Heart right ventricle (tissue), 16 donors: Measurements from ENCODE around the gene HSPBAP1. TPM values are rescaled to one million over a fixed set of nuclear protein-coding genes. Genes with fewer than 3 reads are reported as not detected.
"Not testable (repeated sequence)": the region's sequence is repeated elsewhere in the genome, so short reads cannot be mapped to it uniquely, and the experiment has no call there.

Experiments used
- ATAC-seq, 8 donors: fragments of 200-7000 bp; cut with Tn5 transposase; one replicate each; pipeline ENCODE4 v1.9.1; 2020; ENCODE audit warnings: mild to moderate bottlenecking in 8 of 8, moderate library complexity in 8 of 8, moderate number of reproducible peaks in 1 of 8
- DNase-seq, 2 donors: peaks; one replicate each; pipeline ENCODE4 v3.0.0-alpha.2; 2020
- H3K27ac ChIP-seq, 10 donors: fragments of 200-600 bp; sonication (generic) in 2 of 10; one replicate each; pipeline versions ENCODE4 v1.5.0 to v1.8.0; 2020 to 2022; ENCODE audit warnings: mild to moderate bottlenecking in 3 of 10
- H3K27me3 ChIP-seq, 7 donors: fragments of 200-600 bp; one replicate each; pipeline ENCODE4 v1.8.0; 2021 to 2022; ENCODE audit warnings: mild to moderate bottlenecking in 2 of 7
- H3K36me3 ChIP-seq, 9 donors: fragments of 200-600 bp; sonication (generic) in 1 of 9; one replicate each; pipeline versions ENCODE4 v1.5.0 to v1.8.0; 2020 to 2022; ENCODE audit warnings: mild to moderate bottlenecking in 2 of 9
- H3K4me1 ChIP-seq, 9 donors: fragments of 200-600 bp; sonication (generic) in 1 of 9; one replicate each; pipeline versions ENCODE4 v1.5.0 to v1.8.0; 2020 to 2022; ENCODE audit warnings: mild to moderate bottlenecking in 4 of 9
- H3K4me3 ChIP-seq, 10 donors: fragments of 200-600 bp; sonication (generic) in 2 of 10; one replicate each; pipeline versions ENCODE4 v1.5.0 to v1.8.0; 2020 to 2022; ENCODE audit warnings: mild to moderate bottlenecking in 7 of 10, moderate library complexity in 2 of 10
- H3K9me3 ChIP-seq, 11 donors: fragments of 200-600 bp in 10 of 11; sonication (generic) in 2 of 11; one replicate each; pipeline versions ENCODE4 v1.5.0 to v1.8.0; 2013 to 2022; ENCODE audit warnings: mild to moderate bottlenecking in 2 of 11, control low read depth in 1 of 11, moderate library complexity in 1 of 11
- CTCF ChIP-seq, 9 donors: fragments of 200-600 bp; sonication (generic) in 2 of 9; IDR thresholded peaks; one replicate each; pipeline versions ENCODE4 v1.5.0 to v1.8.0; 2021 to 2022; ENCODE audit warnings: antibody characterized with exemption in 9 of 9, mild to moderate bottlenecking in 5 of 9, moderate library complexity in 1 of 9
- WGBS, 2 donors: extraction: QIAGEN DNeasy Blood & Tissue Kit; methylation state at CpG; one replicate each; pipeline ENCODE4 v1.1.7; 2013; ENCODE audit warnings: inconsistent platforms in 1 of 2; 5-methylcytosine and 5-hydroxymethylcytosine counted together
- intact Hi-C, 10 donors: fragments of 100-400 bp; cut with DNase I; formaldehyde crosslinking; loops; one replicate each; pipeline versions ENCODE4 v1.11.1 to v1.14.2; 2022
- polyA plus RNA-seq, 2 donors: library from polyadenylated mRNA; stranded (reverse); fragments of 200-250 nt; gene quantifications; one replicate each; pipeline ENCODE4 v1.2.3, GENCODE V29; 2013
- total RNA-seq, 10 donors: library from RNA; stranded (reverse); fragmentation: NEBNext Ultra II Directional in 3 of 10; extraction: Animal tissue kit (Norgen Biotek cat#: 25700) in 3 of 10; gene quantifications; one replicate each; pipeline versions ENCODE4 v1.2.1 to v1.2.4, GENCODE V29; 2021 to 2023
- donor health status: Arrhythmogenic right ventricular cardiomyopathy.
- donor health status: ischemic (EF 13 %, LVEDD 7.1; RV severe dilation, severe dysfunction).
- donor health status: healthy with polysubstance abuse.
- donor health status: DM: no; HTN: yes; CAD: no.
- donor health status: DM: no; HTN: no; CAD: no.
- donor health status: ischemic (EF 25% LVEDD 6.9; RV normal size, moderate dysfunction).
- donor health status: ischemic (EF 25% LVEDD 5.7; RV mildly dilated, moderate dysfunction).
- donor health status: healthy.
- donor health status: DM: yes; HTN: yes; CAD: no.
- donor health status: Ischemic cardiomyopathy.
- donor health status: ischemic (EF 35%, LVEDD 5.7; RV mildly dilated, moderate dysfunction).
- donor health status: nonischemic (EF 11% LVEDD 7.7; RV severe dilation, severe dysfunction).
- donor health status: DM: yes; HTN: yes; CAD: no.
- donor health status: PGD.
- donor health status: ischemic (EF 29% LVEDD 5.4; RV normal size, mild dysfunction).
- donor health status: nonischemic (EF 23%, LVEDD 6.1; RV moderate dilation, normal function).

The HSPBAP1 gene
- total and polyA plus RNA-seq, 12 donors: 2.7 to 18.5 (median 4.0) TPM

- H3K4me1 ChIP-seq: no peaks in the 10 kb centered on the region
- H3K4me3 ChIP-seq: no peak overlapping the region
- intact Hi-C loops: no loop called here
- WGBS, 2 donors: 72 to 84% methylated on average over 3 of the region's 3 CpGs
- H3K27ac ChIP-seq: no peak overlapping the region
- ATAC-seq: no peak
- H3K27me3 ChIP-seq: no peaks in the 10 kb centered on the region
- peaks cover 0 to 53% (median 22%) of the 10 kb centered on the region in 9 donors for H3K36me3 ChIP-seq
- no peak for DNase-seq
- no peak for TF ChIP-seq CTCF (IDR thresholded peaks at IDR 0.05)
- peaks cover 0 to 7% (median 0%) of the 10 kb centered on the region in 11 donors for H3K9me3 ChIP-seq
Observed at GRCh38 chr3:122739172-122739571, 54.5 kb downstream of the HSPBAP1 start.

- H3K27me3 ChIP-seq, H3K4me1 ChIP-seq, H3K27ac ChIP-seq, DNase-seq, H3K9me3 ChIP-seq, intact Hi-C loops, H3K4me3 ChIP-seq, ATAC-seq: not testable (repeated sequence)
- 94 to 95% methylated on average over 21 to 22 of the region's 22 CpGs for WGBS, 2 donors
- H3K36me3 ChIP-seq: peaks cover 0 to 36% (median 13%) of the 10 kb centered on the region in 9 donors
Observed at GRCh38 chr3:122732682-122733525, 60.7 kb downstream of the HSPBAP1 start.

- WGBS, 2 donors: 77 to 81% methylated on average over 4 of the region's 4 CpGs
- no peak overlapping the region for H3K4me3 ChIP-seq
- no peak for TF ChIP-seq CTCF (IDR thresholded peaks at IDR 0.05)
- intact Hi-C loops: no loop called here
- peaks cover 0 to 63% (median 13%) of the 10 kb centered on the region in 9 donors for H3K36me3 ChIP-seq
- H3K27ac ChIP-seq: no peak overlapping the region
- DNase-seq (no peak), ATAC-seq (no peak)
- no peaks in the 10 kb centered on the region for H3K4me1 ChIP-seq
- H3K9me3 ChIP-seq: no peaks in the 10 kb centered on the region
- no peaks in the 10 kb centered on the region for H3K27me3 ChIP-seq
Observed at GRCh38 chr3:122730240-122730639, 63.4 kb downstream of the HSPBAP1 start.

GRCh38 chr3:122728756-122729514, 64.7 kb downstream of the HSPBAP1 start:
- ATAC-seq (no peak), DNase-seq (no peak)
- H3K27me3 ChIP-seq: no peaks in the 10 kb centered on the region
- intact Hi-C loops: no loop called here
- TF ChIP-seq CTCF (IDR thresholded peaks at IDR 0.05): no peak
- no peak overlapping the region for H3K27ac ChIP-seq
- H3K36me3 ChIP-seq: peaks cover 0 to 66% (median 13%) of the 10 kb centered on the region in 9 donors
- no peaks in the 10 kb centered on the region for H3K9me3 ChIP-seq
- H3K4me1 ChIP-seq: no peaks in the 10 kb centered on the region
- no peak overlapping the region for H3K4me3 ChIP-seq
- WGBS, 2 donors: 93 to 94% methylated on average over 8 of the region's 8 CpGs
